Neural cell (in vitro differentiated cells): ENCODE results near the gene FCRL4.

Experiments
- EP300 ChIP-seq: fragments of 450-650 bp; conservative IDR thresholded peaks from 2 replicates; pipeline ENCODE4 v1.6.1; 2014; ENCODE audit warnings: antibody characterized with exemption, mild to moderate bottlenecking, moderate library complexity; ENCODE audit not compliant: poor library complexity, severe bottlenecking
- EZH2 ChIP-seq: fragments of 200-600, 300-800 bp; shearing (Covaris generic), sonication (generic); IDR thresholded peaks from 2 replicates; pipeline ENCODE4 v1.6.1; 2014; ENCODE audit warnings: antibody characterized with exemption, low read length, borderline replicate concordance, mild to moderate bottlenecking; ENCODE audit not compliant: insufficient read depth, poor library complexity, severe bottlenecking
- POLR2AphosphoS5 ChIP-seq: IDR thresholded peaks from 2 replicates; pipeline ENCODE4 v1.6.1; 2012
- RAD21 ChIP-seq: fragments of 450-650 bp; conservative IDR thresholded peaks from 2 replicates; pipeline ENCODE4 v1.6.1; 2014; ENCODE audit warnings: antibody characterized with exemption, mild to moderate bottlenecking, moderate library complexity
- TAF1 ChIP-seq: IDR thresholded peaks from 2 replicates; pipeline ENCODE4 v1.6.1; 2012; ENCODE audit warnings: low read depth
- TF ChIP-seq, protein P1 (sequence below): fragments of 450-650 bp; IDR thresholded peaks from 2 replicates; pipeline ENCODE4 v1.5.1; 2014; ENCODE audit warnings: antibody characterized with exemption, mild to moderate bottlenecking, moderate library complexity; ENCODE audit not compliant: poor library complexity, severe bottlenecking
- TF ChIP-seq, protein P2 (sequence below): IDR thresholded peaks from 2 replicates; pipeline ENCODE4 v1.6.1; 2012; ENCODE audit warnings: borderline replicate concordance

DNA sequence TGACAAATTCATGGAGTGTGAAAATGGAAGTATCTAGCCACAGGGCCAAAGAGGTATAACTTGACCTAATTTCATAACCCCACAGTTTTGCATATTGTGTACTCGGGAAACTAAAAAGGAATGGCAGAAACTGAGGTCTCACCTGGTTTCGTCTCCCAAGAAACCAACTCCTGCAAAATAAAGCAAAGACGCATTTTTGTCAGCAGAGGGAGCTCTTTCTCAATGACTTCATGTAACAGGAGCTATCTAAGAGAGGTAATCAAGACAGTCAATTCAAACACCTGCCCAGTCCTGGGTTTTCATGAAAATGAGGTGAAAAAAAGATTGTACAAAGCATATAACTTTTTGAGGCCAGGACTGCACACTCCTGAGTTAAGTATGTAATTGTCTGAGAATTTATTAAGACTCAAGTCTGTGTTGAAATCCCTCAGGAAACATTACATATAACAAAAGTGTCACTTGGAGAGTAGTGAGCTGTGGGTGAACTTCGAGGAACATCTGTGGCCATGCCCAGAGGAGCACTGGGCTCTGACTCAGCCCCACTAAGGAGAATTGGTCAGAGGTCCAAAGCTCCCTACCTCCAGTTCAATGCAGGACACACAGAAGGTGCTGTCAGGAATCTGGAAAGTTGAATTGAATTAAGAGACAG is 17.6 kb downstream of the FCRL4 start:
- TF ChIP-seq, protein P1, sequence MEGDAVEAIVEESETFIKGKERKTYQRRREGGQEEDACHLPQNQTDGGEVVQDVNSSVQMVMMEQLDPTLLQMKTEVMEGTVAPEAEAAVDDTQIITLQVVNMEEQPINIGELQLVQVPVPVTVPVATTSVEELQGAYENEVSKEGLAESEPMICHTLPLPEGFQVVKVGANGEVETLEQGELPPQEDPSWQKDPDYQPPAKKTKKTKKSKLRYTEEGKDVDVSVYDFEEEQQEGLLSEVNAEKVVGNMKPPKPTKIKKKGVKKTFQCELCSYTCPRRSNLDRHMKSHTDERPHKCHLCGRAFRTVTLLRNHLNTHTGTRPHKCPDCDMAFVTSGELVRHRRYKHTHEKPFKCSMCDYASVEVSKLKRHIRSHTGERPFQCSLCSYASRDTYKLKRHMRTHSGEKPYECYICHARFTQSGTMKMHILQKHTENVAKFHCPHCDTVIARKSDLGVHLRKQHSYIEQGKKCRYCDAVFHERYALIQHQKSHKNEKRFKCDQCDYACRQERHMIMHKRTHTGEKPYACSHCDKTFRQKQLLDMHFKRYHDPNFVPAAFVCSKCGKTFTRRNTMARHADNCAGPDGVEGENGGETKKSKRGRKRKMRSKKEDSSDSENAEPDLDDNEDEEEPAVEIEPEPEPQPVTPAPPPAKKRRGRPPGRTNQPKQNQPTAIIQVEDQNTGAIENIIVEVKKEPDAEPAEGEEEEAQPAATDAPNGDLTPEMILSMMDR: peak; percentile 85
- TF ChIP-seq RAD21 (peak; percentile 76), EZH2 (no peak), EP300 (no peak), POLR2AphosphoS5 (no peak), TAF1 (no peak)
- TF ChIP-seq, protein P2, sequence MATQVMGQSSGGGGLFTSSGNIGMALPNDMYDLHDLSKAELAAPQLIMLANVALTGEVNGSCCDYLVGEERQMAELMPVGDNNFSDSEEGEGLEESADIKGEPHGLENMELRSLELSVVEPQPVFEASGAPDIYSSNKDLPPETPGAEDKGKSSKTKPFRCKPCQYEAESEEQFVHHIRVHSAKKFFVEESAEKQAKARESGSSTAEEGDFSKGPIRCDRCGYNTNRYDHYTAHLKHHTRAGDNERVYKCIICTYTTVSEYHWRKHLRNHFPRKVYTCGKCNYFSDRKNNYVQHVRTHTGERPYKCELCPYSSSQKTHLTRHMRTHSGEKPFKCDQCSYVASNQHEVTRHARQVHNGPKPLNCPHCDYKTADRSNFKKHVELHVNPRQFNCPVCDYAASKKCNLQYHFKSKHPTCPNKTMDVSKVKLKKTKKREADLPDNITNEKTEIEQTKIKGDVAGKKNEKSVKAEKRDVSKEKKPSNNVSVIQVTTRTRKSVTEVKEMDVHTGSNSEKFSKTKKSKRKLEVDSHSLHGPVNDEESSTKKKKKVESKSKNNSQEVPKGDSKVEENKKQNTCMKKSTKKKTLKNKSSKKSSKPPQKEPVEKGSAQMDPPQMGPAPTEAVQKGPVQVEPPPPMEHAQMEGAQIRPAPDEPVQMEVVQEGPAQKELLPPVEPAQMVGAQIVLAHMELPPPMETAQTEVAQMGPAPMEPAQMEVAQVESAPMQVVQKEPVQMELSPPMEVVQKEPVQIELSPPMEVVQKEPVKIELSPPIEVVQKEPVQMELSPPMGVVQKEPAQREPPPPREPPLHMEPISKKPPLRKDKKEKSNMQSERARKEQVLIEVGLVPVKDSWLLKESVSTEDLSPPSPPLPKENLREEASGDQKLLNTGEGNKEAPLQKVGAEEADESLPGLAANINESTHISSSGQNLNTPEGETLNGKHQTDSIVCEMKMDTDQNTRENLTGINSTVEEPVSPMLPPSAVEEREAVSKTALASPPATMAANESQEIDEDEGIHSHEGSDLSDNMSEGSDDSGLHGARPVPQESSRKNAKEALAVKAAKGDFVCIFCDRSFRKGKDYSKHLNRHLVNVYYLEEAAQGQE: no peak
